Bronchial epithelial cell (primary cell): ENCODE data around the gene SLC46A2. TPM values are rescaled to one million over a fixed set of nuclear protein-coding genes. Genes with fewer than 3 reads are reported as not detected.

Experiments used
- DNase-seq: peaks from one replicate; pipeline ENCODE4 v3.0.0-alpha.2; 2010; ENCODE audit warnings: low read depth
- FAIRE-seq: peaks from 2 replicates; lab custom pipeline; 2011; peaks lifted over from hg19 to GRCh38; lab: Jason Lieb, UNC
- H3K27me3 ChIP-seq: 2 replicates; pipeline ENCODE4 v1.5.1; 2011; ENCODE audit warnings: low read length; ENCODE audit not compliant: control insufficient read depth, insufficient read depth
- H3K36me3 ChIP-seq: 2 replicates; pipeline ENCODE4 v1.5.1; 2011; ENCODE audit warnings: low read length; ENCODE audit not compliant: control insufficient read depth, insufficient read depth
- H3K4me3 ChIP-seq: 2 replicates; pipeline ENCODE4 v1.5.1; 2011; ENCODE audit warnings: mild to moderate bottlenecking, low read depth, low read length, control low read depth
- CTCF ChIP-seq: IDR thresholded peaks from 2 replicates; pipeline ENCODE4 v1.5.1; 2011; ENCODE audit warnings: mild to moderate bottlenecking, moderate library complexity, low read length, control low read depth, inconsistent platforms; ENCODE audit not compliant: insufficient read depth, severe bottlenecking
- total RNA-seq: library from RNA; depleted of rRNA; stranded (reverse); fragments of >200 nt; gene quantifications from 2 replicates; pipeline ENCODE4 v1.2.1, GENCODE V29; 2014

SLC46A2 gene
- total RNA-seq, 1 donor from 2014 or later, result not detected

- H3K4me3 ChIP-seq, result no peak overlapping the region
- FAIRE-seq, result no peak
- no peak for DNase-seq
- TF ChIP-seq CTCF, result no peak
- H3K27me3 ChIP-seq, result no peaks in the 10 kb centered on the region
- H3K36me3 ChIP-seq, result no peaks in the 10 kb centered on the region
Observed at GRCh38 chr9:112858005-112858404, 32.7 kb downstream of the SLC46A2 start.

DNA sequence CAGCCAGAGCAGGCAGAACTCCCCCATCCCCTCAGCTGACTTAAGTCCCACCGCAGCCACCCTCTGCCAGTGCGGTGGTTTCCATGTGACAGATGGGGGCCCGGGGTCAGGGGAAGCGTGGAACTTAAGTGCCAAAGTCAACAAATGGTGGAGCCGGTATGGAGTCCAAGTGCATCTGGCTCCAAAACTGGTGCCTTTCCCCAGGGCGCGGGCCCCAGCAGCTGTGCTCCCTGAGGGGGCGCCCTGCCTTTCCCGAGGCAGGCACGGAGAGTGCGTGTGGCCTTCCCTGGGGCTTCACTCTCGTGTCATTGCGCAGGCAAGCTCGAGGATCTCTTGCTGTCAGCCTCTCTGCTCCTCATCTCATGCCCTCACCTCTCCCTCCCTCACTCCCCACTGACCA, 33.8 kb downstream of the SLC46A2 start:
- no peak for DNase-seq
- Histone ChIP-seq H3K27me3 (no peaks in the 10 kb centered on the region), H3K4me3 (no peak overlapping the region), H3K36me3 (no peaks in the 10 kb centered on the region)
- no peak for TF ChIP-seq CTCF
- no peak for FAIRE-seq

DNA sequence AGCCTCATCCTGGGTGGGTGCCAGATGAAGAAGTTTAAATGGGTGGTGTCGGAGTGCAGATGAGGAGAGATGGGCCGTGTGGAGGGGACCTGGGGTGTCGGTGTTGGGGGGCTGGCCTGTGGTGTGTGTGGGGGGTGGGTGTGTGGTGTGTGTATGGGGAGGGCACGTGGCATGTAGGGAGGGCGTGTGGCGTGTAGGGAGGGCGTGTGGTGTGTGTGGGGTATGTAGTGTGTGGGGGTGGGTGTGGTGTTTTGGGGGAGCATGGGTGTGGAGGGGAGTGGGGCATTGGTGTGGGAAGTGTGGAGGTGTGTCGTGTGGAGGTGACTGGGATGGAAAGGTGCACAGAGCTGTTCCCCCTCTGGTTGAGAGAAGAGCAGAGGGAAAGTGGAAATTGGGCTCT, 34.5 kb downstream of the SLC46A2 start:
- no peak for FAIRE-seq
- no peaks in the 10 kb centered on the region for H3K36me3 ChIP-seq
- TF ChIP-seq CTCF, result no peak
- no peaks in the 10 kb centered on the region for H3K27me3 ChIP-seq
- no peak overlapping the region for H3K4me3 ChIP-seq
- DNase-seq, result no peak

DNA sequence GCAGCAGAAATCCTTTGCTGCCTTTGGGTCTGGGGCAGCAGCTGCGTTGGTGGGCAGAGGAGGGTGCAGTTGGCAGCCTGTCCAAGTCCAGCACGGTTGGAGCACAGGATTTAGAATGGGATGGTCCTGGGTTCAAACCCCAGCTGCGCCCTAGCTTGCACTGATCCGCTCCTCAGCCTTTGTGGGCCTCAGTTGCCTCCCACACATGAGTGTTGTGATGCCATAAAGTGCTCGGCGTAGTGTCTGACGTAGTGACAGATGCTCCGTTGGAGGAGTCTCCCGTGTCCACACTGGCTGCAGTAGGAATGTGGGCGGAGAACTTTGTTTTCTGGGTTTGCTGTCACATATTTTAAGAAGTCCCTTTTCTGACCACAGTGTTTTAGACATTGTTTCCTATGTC, 36.0 kb downstream of the SLC46A2 start:
- DNase-seq (no peak), FAIRE-seq (no peak)
- H3K36me3 ChIP-seq, result no peaks in the 10 kb centered on the region
- H3K27me3 ChIP-seq, result no peaks in the 10 kb centered on the region
- H3K4me3 ChIP-seq, result no peak overlapping the region
- TF ChIP-seq CTCF, result no peak

- H3K4me3 ChIP-seq, result no peak overlapping the region
- no peaks in the 10 kb centered on the region for H3K27me3 ChIP-seq
- no peak for TF ChIP-seq CTCF
- DNase-seq (no peak), FAIRE-seq (no peak)
- no peaks in the 10 kb centered on the region for H3K36me3 ChIP-seq
Observed at GRCh38 chr9:112853882-112854585, 36.6 kb downstream of the SLC46A2 start.
